RWPE2 (cell line): ENCODE measurements around the gene CNTNAP2.

Experiments used
- ATAC-seq: fragments of 200-7000 bp; cut with Tn5 transposase; 3 replicates; pipeline ENCODE4 v1.9.1; 2021; ENCODE audit warnings: low read depth
- DNase-seq: peaks from one replicate; pipeline ENCODE4 v3.0.0-alpha.2; 2020; ENCODE audit warnings: low spot score
- H3K27ac ChIP-seq: fragments of 450-650 bp; 2 replicates; pipeline ENCODE4 v1.5.1; 2017; ENCODE audit warnings: mild to moderate bottlenecking; ENCODE audit not compliant: poor library complexity, severe bottlenecking
- H3K27me3 ChIP-seq: fragments of 250-450 bp; sonication (Bioruptor Pico); 2 replicates; pipeline ENCODE4 v1.5.1; 2021; ENCODE audit warnings: mild to moderate bottlenecking, moderate library complexity; ENCODE audit not compliant: insufficient read depth, poor library complexity, severe bottlenecking
- H3K36me3 ChIP-seq: fragments of 250-450 bp; sonication (Bioruptor Pico); 2 replicates; pipeline ENCODE4 v1.5.1; 2020; ENCODE audit warnings: low read depth, mild to moderate bottlenecking, moderate library complexity
- H3K4me1 ChIP-seq: fragments of 250-450 bp; sonication (Bioruptor Pico); 2 replicates; pipeline ENCODE4 v1.5.1; 2021; ENCODE audit warnings: mild to moderate bottlenecking, moderate library complexity; ENCODE audit not compliant: insufficient read depth, poor library complexity, severe bottlenecking
- H3K4me3 ChIP-seq: fragments of 250-450 bp; sonication (Bioruptor Pico); 2 replicates; pipeline ENCODE4 v1.5.1; 2021; ENCODE audit warnings: mild to moderate bottlenecking, moderate library complexity; ENCODE audit not compliant: severe bottlenecking
- H3K9me3 ChIP-seq: fragments of 250-450 bp; sonication (Bioruptor Pico); 2 replicates; pipeline ENCODE4 v1.5.1; 2021; ENCODE audit warnings: mild to moderate bottlenecking, moderate library complexity; ENCODE audit not compliant: severe bottlenecking
- TF ChIP-seq, protein P1 (sequence below): fragments of 450-650 bp; IDR thresholded peaks from one replicate; pipeline ENCODE4 v1.5.1; 2017; ENCODE audit warnings: mild to moderate bottlenecking, moderate library complexity; ENCODE audit not compliant: poor library complexity, severe bottlenecking

CNTNAP2 gene

DNA sequence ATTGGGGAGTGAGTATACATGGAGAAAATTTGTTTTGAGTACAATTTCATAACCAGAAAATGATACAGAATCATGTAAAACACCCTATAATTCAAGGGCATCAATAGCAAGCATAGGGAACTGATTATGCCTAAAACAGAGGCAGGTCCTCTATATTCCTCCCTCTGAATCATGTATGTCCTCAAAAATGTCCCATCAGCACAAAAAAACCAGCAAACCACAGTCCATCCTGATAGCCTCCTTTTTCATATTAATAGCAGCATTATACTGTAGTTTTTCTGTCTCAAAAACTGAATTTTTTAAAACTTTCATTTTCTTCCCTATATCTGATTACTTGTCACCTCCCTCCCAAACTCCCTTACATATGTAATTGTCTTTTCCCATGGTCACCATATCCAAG, 1057.3 kb downstream of the CNTNAP2 start:
- no peaks in the 10 kb centered on the region for H3K4me1 ChIP-seq
- TF ChIP-seq, protein P1, sequence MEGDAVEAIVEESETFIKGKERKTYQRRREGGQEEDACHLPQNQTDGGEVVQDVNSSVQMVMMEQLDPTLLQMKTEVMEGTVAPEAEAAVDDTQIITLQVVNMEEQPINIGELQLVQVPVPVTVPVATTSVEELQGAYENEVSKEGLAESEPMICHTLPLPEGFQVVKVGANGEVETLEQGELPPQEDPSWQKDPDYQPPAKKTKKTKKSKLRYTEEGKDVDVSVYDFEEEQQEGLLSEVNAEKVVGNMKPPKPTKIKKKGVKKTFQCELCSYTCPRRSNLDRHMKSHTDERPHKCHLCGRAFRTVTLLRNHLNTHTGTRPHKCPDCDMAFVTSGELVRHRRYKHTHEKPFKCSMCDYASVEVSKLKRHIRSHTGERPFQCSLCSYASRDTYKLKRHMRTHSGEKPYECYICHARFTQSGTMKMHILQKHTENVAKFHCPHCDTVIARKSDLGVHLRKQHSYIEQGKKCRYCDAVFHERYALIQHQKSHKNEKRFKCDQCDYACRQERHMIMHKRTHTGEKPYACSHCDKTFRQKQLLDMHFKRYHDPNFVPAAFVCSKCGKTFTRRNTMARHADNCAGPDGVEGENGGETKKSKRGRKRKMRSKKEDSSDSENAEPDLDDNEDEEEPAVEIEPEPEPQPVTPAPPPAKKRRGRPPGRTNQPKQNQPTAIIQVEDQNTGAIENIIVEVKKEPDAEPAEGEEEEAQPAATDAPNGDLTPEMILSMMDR: no peak
- no peak for ATAC-seq

DNA sequence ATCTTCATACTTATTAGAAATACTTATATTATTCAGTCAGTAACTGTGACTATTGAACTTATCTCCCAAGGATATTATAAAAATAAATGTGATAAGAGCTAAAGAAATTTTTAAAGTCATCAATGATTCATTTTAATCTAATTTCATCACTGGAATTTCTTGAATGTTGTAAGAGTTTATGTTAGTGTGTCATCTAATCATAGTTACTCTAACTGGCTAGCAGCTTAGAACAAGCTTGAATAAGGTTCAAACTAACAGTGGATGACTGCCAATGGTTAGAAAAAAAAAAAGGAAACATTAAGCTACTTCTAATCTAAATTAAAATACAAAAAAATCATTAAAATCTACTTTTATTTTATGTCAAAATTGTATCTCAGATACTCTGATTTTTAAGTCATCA, 1066.3 kb downstream of the CNTNAP2 start:
- TF ChIP-seq, protein P1: no peak
- no peaks in the 10 kb centered on the region for H3K36me3 ChIP-seq
- H3K4me1 ChIP-seq: no peaks in the 10 kb centered on the region
- ATAC-seq (no peak), DNase-seq (no peak)
- no peaks in the 10 kb centered on the region for H3K27me3 ChIP-seq
- no peak overlapping the region for H3K4me3 ChIP-seq
- peaks cover 2% of the 10 kb centered on the region for H3K9me3 ChIP-seq
- H3K27ac ChIP-seq: no peak overlapping the region

More for the DNA sequence above, 1057.3 kb downstream of the CNTNAP2 start:
- H3K27ac ChIP-seq: no peak overlapping the region
- no peak overlapping the region for H3K4me3 ChIP-seq
- no peak for DNase-seq
- peaks cover 2% of the 10 kb centered on the region for H3K27me3 ChIP-seq
- peaks cover 3% of the 10 kb centered on the region for H3K9me3 ChIP-seq
- no peaks in the 10 kb centered on the region for H3K36me3 ChIP-seq

- TF ChIP-seq, protein P1: no peak
- ATAC-seq: no peak
- H3K4me1 ChIP-seq: no peaks in the 10 kb centered on the region
- no peak for DNase-seq
- no peak overlapping the region for H3K4me3 ChIP-seq
- H3K27ac ChIP-seq: no peak overlapping the region
- no peaks in the 10 kb centered on the region for H3K36me3 ChIP-seq
- peaks cover 2% of the 10 kb centered on the region for H3K9me3 ChIP-seq
- no peaks in the 10 kb centered on the region for H3K27me3 ChIP-seq
Measured at GRCh38 chr7:147183276-147183675, 1066.7 kb downstream of the CNTNAP2 start.

DNA sequence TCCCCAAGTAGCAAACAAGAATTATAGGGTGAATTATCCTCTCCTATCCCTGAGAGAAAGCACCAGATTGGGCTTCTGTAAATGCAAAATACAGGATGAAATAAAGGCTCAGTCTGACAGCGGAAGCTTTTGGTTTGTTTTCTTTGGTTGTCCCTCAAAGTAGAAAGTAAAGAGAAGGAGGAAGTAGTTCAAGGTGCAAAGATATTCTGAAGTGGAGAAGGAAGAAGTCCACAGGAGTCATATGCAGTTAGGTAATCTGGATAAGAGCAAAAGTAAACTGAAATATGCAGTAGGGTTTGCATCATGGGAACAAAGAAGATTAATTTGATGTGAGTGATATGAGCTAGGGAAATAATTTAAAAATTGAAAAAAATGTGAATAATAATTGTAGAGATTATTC, 1071.9 kb downstream of the CNTNAP2 start:
- Histone ChIP-seq H3K4me1 (no peaks in the 10 kb centered on the region), H3K27ac (no peak overlapping the region), H3K27me3 (no peaks in the 10 kb centered on the region), H3K36me3 (no peaks in the 10 kb centered on the region), H3K4me3 (no peak overlapping the region), H3K9me3 (peaks cover 2% of the 10 kb centered on the region)
- TF ChIP-seq, protein P1: no peak
- DNase-seq (no peak), ATAC-seq (no peak)

DNA sequence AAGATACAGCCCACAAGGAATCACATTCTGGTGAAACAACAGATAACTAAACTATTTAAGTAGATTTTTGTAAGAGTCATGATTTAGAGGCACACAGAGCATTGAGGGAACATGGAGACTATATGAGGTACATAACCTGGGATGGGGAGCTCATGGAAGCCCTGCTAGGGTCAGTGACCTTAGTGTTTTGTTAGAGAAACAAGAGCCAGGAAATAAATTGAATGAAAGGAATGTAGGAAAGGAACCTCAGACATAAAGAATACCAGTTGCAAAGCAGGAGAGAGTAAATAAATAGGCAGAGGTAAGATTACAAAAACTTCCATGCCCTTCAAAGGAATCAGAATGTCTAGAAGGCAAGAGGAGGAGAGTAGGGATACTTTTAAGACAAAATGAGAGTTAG, 1076.9 kb downstream of the CNTNAP2 start:
- DNase-seq (no peak), ATAC-seq (no peak)
- H3K4me3 ChIP-seq: no peak overlapping the region
- H3K27me3 ChIP-seq: no peaks in the 10 kb centered on the region
- TF ChIP-seq, protein P1: no peak
- no peaks in the 10 kb centered on the region for H3K4me1 ChIP-seq
- H3K36me3 ChIP-seq: no peaks in the 10 kb centered on the region
- H3K27ac ChIP-seq: no peak overlapping the region
- no peaks in the 10 kb centered on the region for H3K9me3 ChIP-seq
